ENCODE data around the gene IVL. TPM values are rescaled to one million over a fixed set of nuclear protein-coding genes. Genes with fewer than 3 reads are reported as not detected.

IVL gene
- total RNA-seq, 1 experiment from 2014 or later: not detected

GRCh38 chr1:152902636-152903035 is 5.7 kb upstream of the IVL start:
- Histone ChIP-seq H3K27me3 (ENCODE audit: control insufficient read depth, insufficient read depth, low read length) (peaks cover 11% of the 10 kb centered on the region), H3K27ac (ENCODE audit: low read length) (no peak overlapping the region), H3K36me3 (ENCODE audit: control insufficient read depth, insufficient read depth, low read length) (no peaks in the 10 kb centered on the region), H3K4me1 (ENCODE audit: control insufficient read depth, insufficient read depth, low read length) (no peaks in the 10 kb centered on the region), H3K4me3 (ENCODE audit: low read depth in 2 of 2, low read length in 2 of 2) (no peak overlapping the region), H3K9me3 (ENCODE audit: control insufficient read depth, insufficient read depth, low read depth, low read length) (no peaks in the 10 kb centered on the region)
- intact Hi-C loops (cut with micrococcal nuclease; ENCODE audit: unreplicated experiment): no loop called here
- in situ Hi-C loops (cut with HindIII; ENCODE audit: low pct_unique_long_range_greater_than_20kb, low sequenced_read_pairs): no loop called here
- ChIA-PET POLR2A (no interaction called here), CTCF (no interaction called here)
- no TSS peak for BruUV-seq (replicated peaks)
- no peak for ATAC-seq
- DNase-seq (ENCODE audit: low read depth, low spot score): no peak
- TF ChIP-seq SIN3A (IDR thresholded peaks at IDR 0.05; ENCODE audit: borderline replicate concordance, insufficient read depth, low read depth, low read length): no peak
- no peak for TF ChIP-seq CTCF (IDR thresholded peaks at IDR 0.05)
- no peak for TF ChIP-seq TCF7L2 (IDR thresholded peaks at IDR 0.05; ENCODE audit: low read depth, low read length)
- no peak for TF ChIP-seq REST (IDR thresholded peaks at IDR 0.05; ENCODE audit: insufficient read depth in 1 of 2, low read depth in 2 of 2, low read length in 1 of 2)
- TF ChIP-seq POLR2AphosphoS5 (IDR thresholded peaks at IDR 0.05; ENCODE audit: low read depth, low read length): no peak

GRCh38 chr1:152904688-152905440 is 3.5 kb upstream of the IVL start:
- H3K4me1 ChIP-seq (ENCODE audit: control insufficient read depth, insufficient read depth, low read length): no peaks in the 10 kb centered on the region
- intact Hi-C loops (cut with micrococcal nuclease; ENCODE audit: unreplicated experiment) (no loop called here), in situ Hi-C loops (cut with HindIII; ENCODE audit: low pct_unique_long_range_greater_than_20kb, low sequenced_read_pairs) (no loop called here)
- ATAC-seq (no peak), DNase-seq (ENCODE audit: low read depth, low spot score) (no peak)
- BruUV-seq (replicated peaks): no TSS peak
- no peaks in the 10 kb centered on the region for H3K36me3 ChIP-seq (ENCODE audit: control insufficient read depth, insufficient read depth, low read length)
- H3K9me3 ChIP-seq (ENCODE audit: control insufficient read depth, insufficient read depth, low read depth, low read length): no peaks in the 10 kb centered on the region
- ChIA-PET POLR2A (no interaction called here), CTCF (no interaction called here)
- H3K27ac ChIP-seq (ENCODE audit: low read length): no peak overlapping the region
- H3K4me3 ChIP-seq (ENCODE audit: low read depth in 2 of 2, low read length in 2 of 2): no peak overlapping the region
- peaks cover 4% of the 10 kb centered on the region for H3K27me3 ChIP-seq (ENCODE audit: control insufficient read depth, insufficient read depth, low read length)
- TF ChIP-seq POLR2AphosphoS5 (IDR thresholded peaks at IDR 0.05; ENCODE audit: low read depth, low read length): no peak

- TF ChIP-seq SIN3A (IDR thresholded peaks at IDR 0.05; ENCODE audit: borderline replicate concordance, insufficient read depth, low read depth, low read length) (no peak), CTCF (IDR thresholded peaks at IDR 0.05) (no peak), REST (IDR thresholded peaks at IDR 0.05; ENCODE audit: insufficient read depth in 1 of 2, low read depth in 2 of 2, low read length in 1 of 2) (no peak), TCF7L2 (IDR thresholded peaks at IDR 0.05; ENCODE audit: low read depth, low read length) (no peak), POLR2AphosphoS5 (IDR thresholded peaks at IDR 0.05; ENCODE audit: low read depth, low read length) (no peak)
- intact Hi-C loops (cut with micrococcal nuclease; ENCODE audit: unreplicated experiment): no loop called here
- ChIA-PET CTCF (interaction anchor here (0.6 kb wide), 1 partner anchor 19 kb away, joined by 5 read pairs; no protein-coding TSS in a partner anchor), POLR2A (no interaction called here)
- BruUV-seq (replicated peaks): no TSS peak
- no peak overlapping the region for H3K4me3 ChIP-seq (ENCODE audit: low read depth in 2 of 2, low read length in 2 of 2)
- H3K27me3 ChIP-seq (ENCODE audit: control insufficient read depth, insufficient read depth, low read length): peaks cover 4% of the 10 kb centered on the region
- no peak for DNase-seq (ENCODE audit: low read depth, low spot score)
- H3K4me1 ChIP-seq (ENCODE audit: control insufficient read depth, insufficient read depth, low read length): no peaks in the 10 kb centered on the region
- H3K36me3 ChIP-seq (ENCODE audit: control insufficient read depth, insufficient read depth, low read length): no peaks in the 10 kb centered on the region
- no peaks in the 10 kb centered on the region for H3K9me3 ChIP-seq (ENCODE audit: control insufficient read depth, insufficient read depth, low read depth, low read length)
- no peak for ATAC-seq
- no peak overlapping the region for H3K27ac ChIP-seq (ENCODE audit: low read length)
- in situ Hi-C loops (cut with HindIII; ENCODE audit: low pct_unique_long_range_greater_than_20kb, low sequenced_read_pairs): no loop called here
Observed at GRCh38 chr1:152906023-152906565, 2.3 kb upstream of the IVL start.

Data from Panc1 (cell line).